IPS DF 6.9 (cell line): ENCODE data around the gene MNS1.

Experiments used
- DNase-seq: peaks from one replicate; pipeline ENCODE4 v3.0.0-alpha.2; 2013; ENCODE audit warnings: low read depth, low spot score
- H3K27ac ChIP-seq: one replicate; pipeline ENCODE4 v1.5.1; 2013; ENCODE audit warnings: low read length, control low read depth
- H3K27me3 ChIP-seq: 2 replicates; pipeline ENCODE4 v1.6.1; 2013; ENCODE audit warnings: mild to moderate bottlenecking, low read length; ENCODE audit not compliant: control insufficient read depth, insufficient read depth
- H3K36me3 ChIP-seq: 2 replicates; pipeline ENCODE4 v1.6.1; 2013; ENCODE audit warnings: low read length; ENCODE audit not compliant: control insufficient read depth, insufficient read depth
- H3K4me1 ChIP-seq: 2 replicates; pipeline ENCODE4 v1.6.1; 2013; ENCODE audit warnings: low read length; ENCODE audit not compliant: control insufficient read depth, insufficient read depth
- H3K4me3 ChIP-seq: 2 replicates; pipeline ENCODE4 v1.5.1; 2013; ENCODE audit warnings: mild to moderate bottlenecking, low read length
- H3K9me3 ChIP-seq: 2 replicates; pipeline ENCODE4 v1.6.1; 2013; ENCODE audit warnings: low read length, inconsistent platforms; ENCODE audit not compliant: control insufficient read depth, insufficient read depth
- WGBS: extraction: QIAGEN DNeasy Blood & Tissue Kit; methylation state at CpG from one replicate; pipeline ENCODE4 v1.1.7; 2013; ENCODE audit warnings: mixed read lengths, missing lambda C conversion rate; ENCODE audit not compliant: insufficient read length, insufficient coverage; 5-methylcytosine and 5-hydroxymethylcytosine counted together

Gene MNS1

DNA sequence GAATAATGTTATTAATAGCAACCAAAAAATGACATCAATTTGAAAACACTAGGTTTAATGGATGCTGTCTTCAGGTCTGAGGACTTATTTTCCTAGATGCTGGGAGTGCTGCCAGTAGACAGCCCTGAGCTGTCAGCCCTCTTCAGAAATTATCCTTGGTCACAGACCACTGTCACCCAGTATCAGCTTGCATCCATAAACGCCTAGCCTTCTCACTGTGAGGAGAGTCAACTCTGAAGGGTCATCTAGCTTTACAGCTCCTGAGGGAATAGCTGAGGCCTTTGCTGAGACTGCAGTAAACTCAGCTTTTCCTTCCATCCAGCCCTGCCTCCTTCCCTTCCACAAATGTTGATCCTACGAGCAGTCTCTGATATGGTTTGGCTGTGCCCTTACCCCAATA lies 19.4 kb upstream of the MNS1 start:
- no peaks in the 10 kb centered on the region for H3K9me3 ChIP-seq
- no peaks in the 10 kb centered on the region for H3K27me3 ChIP-seq
- no CpG with 5 or more reads among the region's 2 CpGs for WGBS
- H3K27ac ChIP-seq = no peak overlapping the region
- no peak overlapping the region for H3K4me3 ChIP-seq
- no peaks in the 10 kb centered on the region for H3K4me1 ChIP-seq
- no peak for DNase-seq
- H3K36me3 ChIP-seq = no peaks in the 10 kb centered on the region

DNA sequence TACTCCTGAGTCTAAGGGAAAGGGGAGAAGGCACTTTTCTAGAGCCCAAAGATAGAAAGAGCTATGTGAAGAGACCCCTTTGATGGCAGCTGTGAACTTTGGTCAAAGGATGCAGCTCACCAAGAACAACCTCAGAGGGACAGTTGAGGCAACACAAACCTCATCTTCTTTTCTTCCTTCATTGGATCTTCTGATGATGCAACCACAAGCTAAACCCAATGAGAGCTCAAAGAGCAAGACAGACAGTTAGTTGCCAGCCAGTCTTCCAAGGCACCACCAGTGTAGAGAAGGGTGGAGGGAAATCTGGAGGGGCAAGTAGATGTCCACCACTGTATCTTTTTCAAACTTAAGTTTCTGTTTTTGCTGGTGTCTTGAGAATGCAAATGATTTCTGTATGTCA lies 10.4 kb upstream of the MNS1 start:
- no peak overlapping the region for H3K27ac ChIP-seq
- H3K9me3 ChIP-seq = no peaks in the 10 kb centered on the region
- no peaks in the 10 kb centered on the region for H3K27me3 ChIP-seq
- H3K4me1 ChIP-seq = no peaks in the 10 kb centered on the region
- DNase-seq = no peak
- H3K4me3 ChIP-seq = no peak overlapping the region
- no peaks in the 10 kb centered on the region for H3K36me3 ChIP-seq

DNA sequence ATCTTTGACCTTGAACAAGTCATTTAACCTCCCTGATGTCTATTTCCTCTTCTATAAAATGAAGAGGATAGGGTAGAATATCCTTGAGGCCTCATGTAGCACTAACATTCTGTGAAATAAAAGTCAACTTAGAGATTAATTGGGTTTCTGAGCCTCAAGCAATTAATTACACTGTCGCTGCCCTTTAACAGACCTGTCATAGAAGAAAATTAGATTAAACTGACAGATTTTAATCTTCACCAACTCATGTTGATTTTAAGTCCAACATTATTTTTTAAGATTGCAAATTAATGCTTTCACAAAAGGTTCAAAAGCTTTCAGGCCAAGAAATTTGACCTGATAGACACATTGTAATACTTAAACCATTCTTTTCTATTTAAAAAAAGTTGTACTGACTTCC lies 8.1 kb upstream of the MNS1 start:
- Histone ChIP-seq H3K27ac (no peak overlapping the region), H3K4me1 (no peaks in the 10 kb centered on the region), H3K9me3 (no peaks in the 10 kb centered on the region), H3K4me3 (no peak overlapping the region), H3K27me3 (no peaks in the 10 kb centered on the region), H3K36me3 (no peaks in the 10 kb centered on the region)
- DNase-seq = no peak
- no CpG with 5 or more reads among the region's 1 CpG for WGBS

DNA sequence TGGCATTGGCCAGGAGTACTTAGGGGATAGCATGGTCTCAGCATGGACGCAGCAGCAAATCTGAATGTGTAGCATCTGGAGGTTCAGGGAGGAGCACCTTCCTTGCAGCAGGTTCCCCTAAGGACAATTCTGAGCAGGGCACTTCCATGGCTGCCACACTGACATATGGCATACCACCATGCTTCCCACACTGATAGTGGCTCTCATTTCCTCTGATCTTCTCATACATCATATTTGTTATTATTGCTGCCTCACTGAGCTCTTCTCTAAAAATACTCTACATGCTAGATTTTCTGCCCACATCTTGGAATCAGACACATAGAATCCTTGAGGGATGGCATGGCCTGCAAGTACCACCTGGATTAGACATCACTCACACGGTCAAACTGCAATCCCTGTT lies 7.3 kb upstream of the MNS1 start:
- Histone ChIP-seq H3K4me3 (no peak overlapping the region), H3K9me3 (no peaks in the 10 kb centered on the region), H3K27me3 (no peaks in the 10 kb centered on the region), H3K4me1 (no peaks in the 10 kb centered on the region), H3K36me3 (no peaks in the 10 kb centered on the region), H3K27ac (no peak overlapping the region)
- no peak for DNase-seq
- no CpG with 5 or more reads among the region's 2 CpGs for WGBS

DNA sequence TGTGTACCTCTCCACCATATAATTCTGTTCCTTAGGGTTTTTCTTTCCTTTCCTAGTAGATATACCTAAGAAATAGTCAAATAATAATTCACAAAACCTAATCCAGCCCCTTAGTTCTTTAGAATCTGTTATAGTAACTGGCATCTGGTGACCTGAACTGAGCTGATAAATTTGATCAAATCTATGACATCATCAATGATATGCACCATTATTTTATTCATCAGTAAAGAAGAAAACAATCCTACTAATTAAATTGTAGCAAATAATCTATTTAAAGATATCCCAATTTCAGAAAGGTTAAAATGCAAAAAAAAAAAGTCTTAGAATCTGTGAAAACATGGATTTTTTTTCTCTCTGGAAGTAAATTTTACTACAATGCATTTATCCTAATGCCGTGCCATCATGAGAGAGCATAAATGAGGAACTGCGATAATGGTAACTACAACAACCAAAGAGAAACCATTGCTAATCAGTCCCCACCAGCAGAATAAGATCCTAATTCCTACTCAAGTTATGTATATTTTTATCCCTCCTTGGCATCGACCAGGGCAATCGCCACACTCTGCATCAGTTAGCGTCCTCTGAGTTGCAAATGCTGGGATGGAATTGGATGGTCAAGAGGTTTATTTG lies 6.6 kb upstream of the MNS1 start:
- Histone ChIP-seq H3K36me3 (no peaks in the 10 kb centered on the region), H3K9me3 (no peaks in the 10 kb centered on the region), H3K4me3 (no peak overlapping the region), H3K27me3 (no peaks in the 10 kb centered on the region), H3K27ac (no peak overlapping the region), H3K4me1 (no peaks in the 10 kb centered on the region)
- no peak for DNase-seq
- WGBS = no CpG with 5 or more reads among the region's 5 CpGs

DNA sequence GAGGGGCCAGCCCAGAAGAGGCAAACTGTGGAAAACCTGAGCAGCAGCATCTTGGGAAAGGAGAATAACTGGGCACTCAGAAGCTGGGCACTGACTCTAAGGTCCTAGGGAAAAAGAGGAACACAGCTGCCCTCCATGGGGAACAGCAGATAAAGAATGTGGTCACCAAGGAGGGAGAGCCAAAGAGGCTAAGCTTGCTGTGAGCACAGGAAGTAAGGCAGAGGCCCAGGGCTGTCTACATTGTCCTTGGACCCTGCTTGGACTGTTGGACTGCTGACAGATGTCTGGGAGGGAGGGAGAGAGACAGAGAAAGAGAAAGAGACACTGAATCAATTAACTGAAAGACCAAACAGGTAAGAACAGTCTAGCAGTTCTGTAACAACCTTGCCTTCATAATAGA lies 4.5 kb upstream of the MNS1 start:
- Histone ChIP-seq H3K27me3 (no peaks in the 10 kb centered on the region), H3K4me1 (peaks cover 2% of the 10 kb centered on the region; the same call in 1 of the 2 replicates), H3K27ac (no peak overlapping the region), H3K36me3 (no peaks in the 10 kb centered on the region), H3K4me3 (no peak overlapping the region), H3K9me3 (no peaks in the 10 kb centered on the region)
- no peak for DNase-seq

DNA sequence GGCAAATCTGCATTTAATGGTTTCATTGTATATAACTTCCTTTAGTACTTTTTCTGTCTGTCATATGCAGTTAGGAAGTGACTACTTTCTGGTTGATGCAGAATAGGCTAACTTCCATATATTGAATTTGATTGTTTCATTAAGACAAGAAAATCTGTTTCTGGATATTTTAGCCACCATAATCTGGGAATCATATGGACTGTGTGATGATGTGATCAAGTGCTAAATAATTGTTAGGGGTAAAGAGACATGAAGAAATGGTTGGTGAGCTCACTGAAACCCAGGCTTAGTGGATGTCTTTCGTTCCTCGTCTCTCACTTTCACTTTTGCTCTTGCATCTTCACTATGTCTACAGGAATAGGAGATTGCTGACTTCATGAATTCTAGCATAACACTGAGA lies 3.5 kb upstream of the MNS1 start:
- Histone ChIP-seq H3K4me1 (peaks cover 2% of the 10 kb centered on the region; the same call in 1 of the 2 replicates), H3K9me3 (no peaks in the 10 kb centered on the region), H3K27ac (no peak overlapping the region), H3K4me3 (no peak overlapping the region), H3K27me3 (no peaks in the 10 kb centered on the region), H3K36me3 (no peaks in the 10 kb centered on the region)
- DNase-seq = no peak
- no CpG with 5 or more reads among the region's 2 CpGs for WGBS

DNA sequence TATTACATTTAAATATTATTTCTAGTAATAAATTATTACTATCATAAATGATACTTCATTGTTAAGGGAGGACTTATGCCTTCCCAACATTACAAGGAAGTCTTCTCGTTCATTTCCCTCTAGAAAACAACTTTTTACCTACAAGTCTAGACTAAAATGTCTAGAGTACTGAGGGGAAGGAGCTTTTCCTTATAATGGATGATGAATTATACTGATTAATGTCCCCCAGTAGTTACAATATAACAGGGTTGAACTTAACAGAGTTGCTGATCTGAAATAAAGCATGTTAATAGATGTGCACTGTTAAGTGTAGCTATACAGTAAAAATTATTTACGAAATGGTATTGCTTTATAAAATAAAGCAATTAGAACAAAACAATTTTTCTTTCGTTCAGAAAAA lies 2.7 kb upstream of the MNS1 start:
- H3K9me3 ChIP-seq = no peaks in the 10 kb centered on the region
- no peaks in the 10 kb centered on the region for H3K27me3 ChIP-seq
- H3K36me3 ChIP-seq = no peaks in the 10 kb centered on the region
- peaks cover 2% of the 10 kb centered on the region; the same call in 1 of the 2 replicates for H3K4me1 ChIP-seq
- WGBS = no CpG with 5 or more reads among the region's 3 CpGs
- DNase-seq = no peak
- no peak overlapping the region for H3K27ac ChIP-seq
- H3K4me3 ChIP-seq = no peak overlapping the region

DNA sequence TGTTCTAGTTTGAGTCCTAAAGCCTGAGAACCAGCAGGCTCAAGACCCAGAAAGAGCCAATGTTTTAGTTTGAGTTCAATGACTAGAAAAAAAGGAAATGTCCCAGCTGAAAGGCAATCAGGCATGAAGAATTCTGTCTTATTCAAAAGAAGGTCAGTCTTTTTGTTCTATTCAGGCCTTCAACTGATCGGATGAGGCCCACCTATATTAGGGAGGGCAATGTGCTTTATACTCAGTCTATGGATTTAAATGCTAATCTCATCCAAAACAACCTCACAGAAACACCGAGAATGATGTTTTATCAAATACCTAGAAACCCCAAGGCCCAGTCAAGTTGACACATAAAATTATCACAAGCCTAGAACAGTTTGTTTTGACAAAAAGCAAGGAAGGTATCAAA lies 4.0 kb downstream of the MNS1 start:
- H3K27me3 ChIP-seq = no peaks in the 10 kb centered on the region
- no peak overlapping the region for H3K27ac ChIP-seq
- no peak for DNase-seq
- peaks cover 2% of the 10 kb centered on the region; the same call in 1 of the 2 replicates for H3K4me1 ChIP-seq
- no peak overlapping the region for H3K4me3 ChIP-seq
- WGBS = no CpG with 5 or more reads among the region's 2 CpGs
- H3K36me3 ChIP-seq = no peaks in the 10 kb centered on the region
- no peaks in the 10 kb centered on the region for H3K9me3 ChIP-seq

DNA sequence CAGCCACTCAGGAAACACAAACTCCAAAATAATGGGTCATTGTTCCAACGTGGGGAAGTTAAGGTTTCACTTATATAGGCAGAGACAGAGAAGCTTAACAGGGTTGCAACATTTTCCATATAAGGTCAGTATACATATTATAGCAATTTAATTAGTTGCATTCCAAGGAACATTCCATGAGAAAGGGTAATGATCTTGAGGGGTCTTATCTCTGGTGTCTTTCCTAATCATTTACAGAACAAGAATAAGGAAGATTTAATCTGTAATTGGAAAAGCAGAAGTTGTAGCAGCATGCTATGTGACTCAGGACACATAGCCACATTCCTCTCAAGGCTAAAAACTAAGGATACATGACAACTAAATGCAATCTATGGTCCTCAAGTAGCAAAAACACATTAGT lies 4.9 kb downstream of the MNS1 start:
- no peaks in the 10 kb centered on the region for H3K27me3 ChIP-seq
- no peak overlapping the region for H3K27ac ChIP-seq
- H3K9me3 ChIP-seq = no peaks in the 10 kb centered on the region
- no peaks in the 10 kb centered on the region for H3K36me3 ChIP-seq
- no CpG with 5 or more reads among the region's 1 CpG for WGBS
- H3K4me1 ChIP-seq = no peaks in the 10 kb centered on the region
- no peak for DNase-seq
- no peak overlapping the region for H3K4me3 ChIP-seq

DNA sequence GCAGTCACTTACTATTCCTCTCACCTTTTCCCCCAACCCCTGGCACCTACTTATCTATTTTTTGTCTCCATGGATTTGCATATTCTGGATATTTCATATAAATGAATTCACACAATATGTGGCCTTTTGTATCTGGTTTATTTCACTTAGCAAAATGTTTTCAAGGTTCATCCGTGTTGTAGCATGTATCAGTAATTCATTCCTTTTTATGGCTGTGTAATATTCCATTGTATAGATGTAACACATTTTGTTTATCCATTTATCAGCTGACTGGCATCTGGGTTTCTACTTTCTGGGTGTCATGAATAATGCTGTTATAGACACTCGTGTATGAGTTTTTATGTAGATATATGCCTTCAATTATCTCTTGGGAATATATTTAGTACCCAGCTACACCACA lies 5.8 kb downstream of the MNS1 start:
- Histone ChIP-seq H3K36me3 (no peaks in the 10 kb centered on the region), H3K4me1 (no peaks in the 10 kb centered on the region), H3K27me3 (no peaks in the 10 kb centered on the region), H3K4me3 (no peak overlapping the region), H3K9me3 (no peaks in the 10 kb centered on the region), H3K27ac (no peak overlapping the region)
- no CpG with 5 or more reads among the region's 2 CpGs for WGBS
- no peak for DNase-seq
